ENCODE data around the gene SERPINA5.

The SERPINA5 gene

DNA sequence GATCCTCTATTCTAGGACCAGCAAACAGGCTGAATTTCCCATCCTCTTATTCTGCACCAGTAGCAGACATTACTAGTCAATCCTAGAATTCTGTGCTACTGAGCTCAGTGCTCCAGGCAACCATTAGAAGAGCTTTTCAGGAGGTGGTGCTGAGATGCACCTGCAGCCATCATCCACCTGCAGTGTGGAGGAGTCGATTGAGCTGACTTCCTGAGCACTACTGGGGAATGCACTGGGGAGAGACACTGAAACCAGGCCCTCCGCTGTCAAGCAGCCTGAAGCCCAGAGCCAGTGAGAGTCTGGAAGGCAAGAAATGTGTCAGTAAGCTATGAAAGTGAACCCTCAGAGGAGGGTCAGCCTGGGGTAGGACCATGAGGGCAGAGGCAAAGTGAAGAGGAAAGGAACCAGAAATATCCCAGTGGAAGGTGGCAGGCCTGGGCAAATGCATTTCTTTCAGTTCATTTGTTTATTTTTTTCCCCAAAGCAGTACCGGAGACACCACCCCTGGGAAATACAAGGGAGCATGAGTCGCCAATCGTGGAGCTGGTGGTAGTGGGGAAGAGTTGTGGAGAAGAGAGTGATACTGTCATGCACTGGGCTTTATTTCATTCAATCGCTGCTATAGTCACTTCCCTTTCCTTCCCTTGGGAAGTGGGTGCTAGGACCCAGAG lies 43.0 kb upstream of the SERPINA5 start:
- Histone ChIP-seq H3K36me3 (ENCODE audit: control insufficient read depth in 2 of 2, insufficient read depth in 1 of 2, low read length in 2 of 2) (no peaks in the 10 kb centered on the region), H3K4me1 (ENCODE audit: control insufficient read depth, insufficient read depth, low read length) (no peaks in the 10 kb centered on the region), H3K27ac (ENCODE audit: extremely low read depth, low read depth, low read length) (no peak overlapping the region), H3K9me3 (ENCODE audit: control insufficient read depth, insufficient read depth, low read depth, low read length) (no peaks in the 10 kb centered on the region), H3K4me3 (ENCODE audit: low read depth, low read length) (no peak overlapping the region)
- CTCF ChIA-PET, result interaction anchor here (1.1 kb wide), 1 partner anchor 11 kb away, joined by 4 read pairs; no protein-coding TSS in a partner anchor
- POLR2A ChIA-PET, result no interaction called here
- peak; percentile 64; the same call in 1 of the 2 replicates for TF ChIP-seq ZBTB17 (tag by site-specific recombination; IDR thresholded peaks at IDR 0.05)
- TF ChIP-seq ZNF239 (tag by site-specific recombination; IDR thresholded peaks at IDR 0.05), result no peak

DNA sequence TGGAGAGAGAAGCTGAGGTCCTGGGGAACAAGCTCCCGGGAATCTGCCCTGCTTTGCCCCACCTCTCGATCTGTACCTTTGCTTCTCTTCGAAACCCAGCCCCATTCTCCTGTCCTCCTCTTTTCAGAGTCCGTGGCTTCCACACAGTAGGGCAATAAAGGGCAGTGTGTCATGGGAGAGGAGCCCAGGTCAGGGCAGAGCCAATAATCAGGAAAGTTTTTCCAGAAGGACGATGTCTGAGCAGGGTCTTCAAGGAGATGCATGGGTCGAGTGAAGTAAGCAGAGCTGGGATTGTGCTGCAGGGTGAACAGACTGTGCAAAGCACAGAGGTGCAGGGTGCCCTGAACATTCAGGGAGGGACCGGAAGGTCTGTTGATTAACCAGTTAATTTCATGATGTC lies 42.0 kb upstream of the SERPINA5 start:
- Histone ChIP-seq H3K9me3 (ENCODE audit: control insufficient read depth, insufficient read depth, low read depth, low read length) (no peaks in the 10 kb centered on the region), H3K27ac (ENCODE audit: extremely low read depth, low read depth, low read length) (no peak overlapping the region), H3K36me3 (ENCODE audit: control insufficient read depth in 2 of 2, insufficient read depth in 1 of 2, low read length in 2 of 2) (no peaks in the 10 kb centered on the region), H3K4me1 (ENCODE audit: control insufficient read depth, insufficient read depth, low read length) (no peaks in the 10 kb centered on the region), H3K4me3 (ENCODE audit: low read depth, low read length) (no peak overlapping the region)
- CTCF ChIA-PET, result interaction anchor here (1.0 to 1.2 kb wide), 2 partner anchors 10 to 105 kb away, joined by 5 to 11 read pairs; no protein-coding TSS in a partner anchor
- TF ChIP-seq PRDM1 (tag by site-specific recombination; IDR thresholded peaks at IDR 0.05) (no peak), ZNF221 (tag by site-specific recombination; IDR thresholded peaks at IDR 0.05; ENCODE audit: borderline replicate concordance) (no peak), ZNF473 (tag by site-specific recombination; IDR thresholded peaks at IDR 0.05) (no peak), ZNF138 (tag by site-specific recombination; IDR thresholded peaks at IDR 0.05; ENCODE audit: borderline replicate concordance) (no peak), ZNF169 (tag by site-specific recombination; IDR thresholded peaks at IDR 0.05) (no peak), ZNF132 (tag by site-specific recombination; IDR thresholded peaks at IDR 0.05; ENCODE audit: borderline replicate concordance) (no peak), ZSCAN16 (tag by site-specific recombination; IDR thresholded peaks at IDR 0.05) (no peak), ZNF785 (tag by site-specific recombination; IDR thresholded peaks at IDR 0.05) (no peak), ZNF274 (IDR thresholded peaks at IDR 0.05; ENCODE audit: low read length) (no peak), ZNF274 (tag by site-specific recombination; IDR thresholded peaks at IDR 0.05; ENCODE audit: borderline replicate concordance) (no peak), ZNF155 (tag by site-specific recombination; IDR thresholded peaks at IDR 0.05) (no peak), ZNF266 (tag by site-specific recombination; IDR thresholded peaks at IDR 0.05; ENCODE audit: low read depth) (no peak), SP3 (tag by site-specific recombination; IDR thresholded peaks at IDR 0.05) (no peak)
- TF ChIP-seq, protein P1, sequence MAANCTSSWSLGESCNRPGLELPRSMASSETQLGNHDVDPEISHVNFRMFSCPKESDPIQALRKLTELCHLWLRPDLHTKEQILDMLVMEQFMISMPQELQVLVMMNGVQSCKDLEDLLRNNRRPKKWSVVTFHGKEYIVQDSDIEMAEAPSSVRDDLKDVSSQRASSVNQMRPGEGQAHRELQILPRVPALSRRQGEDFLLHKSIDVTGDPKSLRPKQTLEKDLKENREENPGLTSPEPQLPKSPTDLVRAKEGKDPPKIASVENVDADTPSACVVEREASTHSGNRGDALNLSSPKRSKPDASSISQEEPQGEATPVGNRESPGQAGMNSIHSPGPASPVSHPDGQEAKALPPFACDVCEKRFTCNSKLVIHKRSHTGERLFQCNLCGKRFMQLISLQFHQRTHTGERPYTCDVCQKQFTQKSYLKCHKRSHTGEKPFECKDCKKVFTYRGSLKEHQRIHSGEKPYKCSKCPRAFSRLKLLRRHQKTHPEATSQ (tag by site-specific recombination; IDR thresholded peaks at IDR 0.05), result no peak
- TF ChIP-seq, protein P2, sequence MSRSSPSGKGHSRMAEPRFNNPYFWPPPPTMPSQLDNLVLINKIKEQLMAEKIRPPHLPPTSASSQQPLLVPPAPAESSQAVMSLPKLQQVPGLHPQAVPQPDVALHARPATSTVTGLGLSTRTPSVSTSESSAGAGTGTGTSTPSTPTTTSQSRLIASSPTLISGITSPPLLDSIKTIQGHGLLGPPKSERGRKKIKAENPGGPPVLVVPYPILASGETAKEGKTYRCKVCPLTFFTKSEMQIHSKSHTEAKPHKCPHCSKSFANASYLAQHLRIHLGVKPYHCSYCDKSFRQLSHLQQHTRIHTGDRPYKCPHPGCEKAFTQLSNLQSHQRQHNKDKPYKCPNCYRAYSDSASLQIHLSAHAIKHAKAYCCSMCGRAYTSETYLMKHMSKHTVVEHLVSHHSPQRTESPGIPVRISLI (tag by site-specific recombination; IDR thresholded peaks at IDR 0.05), result no peak
- TF ChIP-seq, protein P3, sequence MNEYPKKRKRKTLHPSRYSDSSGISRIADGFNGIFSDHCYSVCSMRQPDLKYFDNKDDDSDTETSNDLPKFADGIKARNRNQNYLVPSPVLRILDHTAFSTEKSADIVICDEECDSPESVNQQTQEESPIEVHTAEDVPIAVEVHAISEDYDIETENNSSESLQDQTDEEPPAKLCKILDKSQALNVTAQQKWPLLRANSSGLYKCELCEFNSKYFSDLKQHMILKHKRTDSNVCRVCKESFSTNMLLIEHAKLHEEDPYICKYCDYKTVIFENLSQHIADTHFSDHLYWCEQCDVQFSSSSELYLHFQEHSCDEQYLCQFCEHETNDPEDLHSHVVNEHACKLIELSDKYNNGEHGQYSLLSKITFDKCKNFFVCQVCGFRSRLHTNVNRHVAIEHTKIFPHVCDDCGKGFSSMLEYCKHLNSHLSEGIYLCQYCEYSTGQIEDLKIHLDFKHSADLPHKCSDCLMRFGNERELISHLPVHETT (tag by site-specific recombination; IDR thresholded peaks at IDR 0.05), result no peak
- POLR2A ChIA-PET, result no interaction called here

Measured in HEK293 (cell line).